GM10266 (cell line): ENCODE results near the gene PLPP7.

Experiments used
- DNase-seq: peaks from one replicate; pipeline ENCODE4 v3.0.0; 2012; ENCODE audit errors: extremely low spot score
- TF ChIP-seq, protein P1 (sequence below): IDR thresholded peaks from 2 replicates; pipeline ENCODE4 v1.5.1; 2012; ENCODE audit warnings: mild to moderate bottlenecking, low read depth; ENCODE audit not compliant: control insufficient read depth, insufficient read depth; ENCODE audit errors: missing control alignments

PLPP7 gene

DNA sequence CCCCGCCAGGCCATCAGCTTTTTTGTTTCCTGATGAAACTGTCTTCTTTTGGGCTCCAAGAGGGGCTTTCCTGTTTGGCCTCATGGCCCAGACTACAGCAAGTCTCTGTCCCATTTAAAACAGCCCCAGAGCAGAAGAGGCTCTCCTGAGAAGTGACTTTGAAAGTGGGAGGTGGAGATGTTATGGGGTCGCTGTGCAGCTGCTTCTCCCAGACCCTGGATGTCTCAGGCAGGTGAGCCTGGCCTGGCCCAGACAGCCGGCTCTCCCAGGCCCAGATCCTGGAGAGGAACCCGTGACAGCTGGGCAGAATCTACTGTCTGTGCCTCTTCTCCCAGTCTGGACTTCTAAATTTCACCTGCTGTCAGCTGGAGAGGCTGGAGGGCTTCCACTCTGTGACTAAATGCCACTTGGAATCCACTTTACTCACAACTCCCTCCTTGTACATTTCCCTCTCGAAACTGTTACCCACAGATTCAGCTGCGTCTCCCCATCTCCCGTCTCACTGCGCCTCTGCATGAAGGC lies 33.8 kb upstream of the PLPP7 start:
- TF ChIP-seq, protein P1, sequence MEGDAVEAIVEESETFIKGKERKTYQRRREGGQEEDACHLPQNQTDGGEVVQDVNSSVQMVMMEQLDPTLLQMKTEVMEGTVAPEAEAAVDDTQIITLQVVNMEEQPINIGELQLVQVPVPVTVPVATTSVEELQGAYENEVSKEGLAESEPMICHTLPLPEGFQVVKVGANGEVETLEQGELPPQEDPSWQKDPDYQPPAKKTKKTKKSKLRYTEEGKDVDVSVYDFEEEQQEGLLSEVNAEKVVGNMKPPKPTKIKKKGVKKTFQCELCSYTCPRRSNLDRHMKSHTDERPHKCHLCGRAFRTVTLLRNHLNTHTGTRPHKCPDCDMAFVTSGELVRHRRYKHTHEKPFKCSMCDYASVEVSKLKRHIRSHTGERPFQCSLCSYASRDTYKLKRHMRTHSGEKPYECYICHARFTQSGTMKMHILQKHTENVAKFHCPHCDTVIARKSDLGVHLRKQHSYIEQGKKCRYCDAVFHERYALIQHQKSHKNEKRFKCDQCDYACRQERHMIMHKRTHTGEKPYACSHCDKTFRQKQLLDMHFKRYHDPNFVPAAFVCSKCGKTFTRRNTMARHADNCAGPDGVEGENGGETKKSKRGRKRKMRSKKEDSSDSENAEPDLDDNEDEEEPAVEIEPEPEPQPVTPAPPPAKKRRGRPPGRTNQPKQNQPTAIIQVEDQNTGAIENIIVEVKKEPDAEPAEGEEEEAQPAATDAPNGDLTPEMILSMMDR, result no peak
- DNase-seq, result no peak

DNA sequence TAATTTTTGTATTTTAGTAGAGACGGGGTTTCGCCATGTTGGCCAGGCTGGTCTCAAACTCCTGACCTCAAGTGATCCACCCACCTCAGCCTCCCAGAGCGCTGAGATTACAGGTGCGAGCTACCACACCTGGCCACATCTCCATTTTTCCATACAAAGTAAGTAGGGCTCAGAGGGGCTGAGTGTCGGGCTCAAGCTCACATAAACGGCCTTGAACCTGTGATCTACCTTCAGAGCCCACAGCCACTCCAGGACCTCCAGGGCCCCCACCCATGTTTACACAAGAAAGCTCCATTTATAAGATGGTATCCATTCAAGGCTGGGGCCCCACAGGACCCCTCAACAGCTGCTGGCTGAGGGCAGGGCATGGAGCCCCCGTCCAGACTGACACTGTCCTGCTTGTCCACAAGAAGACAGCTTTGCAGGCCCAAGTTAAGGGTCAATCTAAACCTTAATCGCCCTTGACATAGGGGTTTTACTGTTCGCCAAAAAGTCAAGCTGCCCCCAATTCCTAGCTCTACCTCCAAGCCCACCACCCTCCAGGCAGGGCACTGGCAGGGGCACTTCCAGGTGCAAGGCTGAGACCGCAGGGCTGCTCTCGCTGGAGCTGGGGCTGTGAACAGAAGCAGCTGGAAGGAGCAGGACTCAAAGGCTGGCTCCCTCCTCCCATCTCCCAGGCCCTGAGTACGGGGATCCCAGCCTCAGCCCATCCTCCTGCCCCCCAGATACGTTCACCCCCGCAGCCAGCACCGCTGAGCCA lies 32.1 kb upstream of the PLPP7 start:
- DNase-seq, result no peak
- TF ChIP-seq, protein P1, result no peak

DNA sequence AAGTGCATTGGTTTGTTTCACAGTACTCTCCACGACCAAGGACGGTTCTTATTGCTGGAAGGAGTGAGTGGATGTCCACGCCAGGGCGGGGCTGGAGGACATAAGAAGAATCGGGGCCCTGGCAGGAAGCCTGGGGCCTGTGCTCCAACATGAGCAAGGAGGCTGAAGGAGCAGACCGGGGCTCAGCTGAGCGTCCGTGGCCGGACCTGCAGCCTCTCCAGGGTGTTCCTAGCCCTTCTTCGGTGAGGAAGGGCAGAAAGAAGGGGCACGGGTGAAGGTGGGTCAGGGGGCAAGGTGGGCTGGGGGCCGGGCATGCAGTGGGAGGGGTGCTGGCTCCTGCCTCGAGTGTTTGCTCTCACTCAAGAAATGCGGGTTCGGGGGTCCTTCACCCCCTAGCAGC lies 31.3 kb upstream of the PLPP7 start:
- TF ChIP-seq, protein P1, result no peak
- DNase-seq, result no peak

DNA sequence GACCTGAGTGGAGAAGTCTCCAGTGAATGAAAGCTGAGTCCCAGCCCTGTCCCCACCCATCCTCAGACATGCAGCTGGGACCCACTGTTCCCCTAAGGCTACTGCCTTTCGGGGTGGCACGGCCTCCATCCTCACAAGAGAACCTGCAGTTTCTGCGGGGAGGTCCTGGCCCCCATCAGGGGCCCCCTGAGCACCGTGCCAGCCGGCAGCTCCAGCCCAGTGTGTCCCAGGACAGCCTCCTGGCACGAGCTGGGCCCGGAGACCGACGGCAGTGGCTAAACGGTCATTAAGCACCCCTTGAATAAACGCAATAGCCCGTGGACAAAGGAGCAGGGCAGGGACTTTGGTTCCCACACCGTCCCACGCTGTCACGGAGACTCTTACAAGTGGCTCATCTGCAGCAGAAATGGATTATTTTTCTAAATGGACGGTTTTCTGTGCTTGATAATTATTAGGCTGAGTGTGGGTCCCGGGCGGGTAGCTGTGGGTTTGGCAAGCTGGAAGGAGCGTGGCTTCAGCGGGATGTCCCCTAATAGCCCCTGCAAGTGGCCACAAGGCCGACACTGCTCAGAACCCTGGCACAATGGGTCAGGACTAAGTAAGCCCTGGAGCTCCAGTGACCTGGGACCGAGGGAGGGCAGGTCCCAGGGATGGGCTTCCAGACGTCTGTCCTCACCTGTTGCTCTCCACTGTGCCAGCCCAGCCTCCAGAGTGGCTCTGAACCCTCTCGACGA lies 30.7 kb upstream of the PLPP7 start:
- no peak for DNase-seq
- TF ChIP-seq, protein P1, result no peak

DNA sequence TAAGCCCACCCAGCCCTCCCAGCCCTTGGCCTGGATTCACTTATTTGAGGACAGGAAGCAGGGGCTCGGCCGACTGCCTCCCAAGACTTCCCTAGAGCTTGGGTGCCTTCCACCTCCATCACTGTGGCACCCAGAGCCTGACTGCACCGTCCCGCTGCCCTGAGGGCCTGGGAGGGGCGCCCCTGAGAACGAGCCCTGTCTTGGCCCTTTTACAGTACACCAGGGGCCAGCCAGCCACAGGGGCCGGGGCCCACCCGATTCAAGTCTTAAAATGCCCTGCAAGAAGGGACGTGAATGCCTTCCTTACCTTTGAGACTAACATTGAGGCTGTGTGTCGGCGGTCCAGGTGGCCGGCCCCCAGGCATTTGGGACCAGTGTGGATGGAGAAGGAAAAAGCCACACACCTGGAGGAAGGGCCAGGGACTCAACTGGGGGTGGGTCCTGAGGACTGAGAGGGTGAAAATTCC lies 30.1 kb upstream of the PLPP7 start:
- no peak for DNase-seq
- TF ChIP-seq, protein P1, result no peak

DNA sequence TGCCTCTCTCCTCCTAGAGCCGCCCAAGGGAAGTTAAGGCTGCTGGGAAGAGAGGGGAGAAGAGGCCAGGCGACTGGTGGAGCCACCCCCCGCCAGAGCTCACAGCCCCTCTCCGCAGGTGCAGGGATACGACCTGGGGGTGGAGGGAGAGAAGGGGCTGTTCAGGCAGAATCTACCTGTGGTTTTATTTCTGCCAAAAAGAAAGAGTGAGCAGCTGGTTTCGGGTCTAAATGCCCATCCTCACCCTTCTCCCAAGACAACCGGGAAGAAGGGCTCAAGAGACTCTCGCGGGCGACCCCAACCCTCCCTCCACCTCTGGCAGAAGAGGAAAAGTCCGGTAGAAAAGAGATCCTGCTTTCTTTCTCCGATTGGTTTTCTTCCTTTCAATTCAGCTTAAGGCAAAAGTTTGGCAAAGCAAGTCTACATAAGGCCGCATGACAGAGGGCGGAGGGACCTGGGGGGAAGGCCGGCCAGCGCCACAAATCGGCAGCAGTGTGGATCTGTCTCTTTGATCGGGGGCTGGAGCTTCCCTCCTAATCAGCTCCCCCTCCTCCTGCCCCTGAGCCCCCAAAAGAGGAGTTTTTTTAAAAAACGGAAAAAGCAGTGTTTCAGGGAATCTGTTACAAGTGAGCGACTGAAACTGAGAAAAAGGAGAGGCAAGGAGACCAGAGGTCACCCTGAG lies 29.5 kb upstream of the PLPP7 start:
- TF ChIP-seq, protein P1, result no peak
- no peak for DNase-seq
